ENCODE data around the gene C14orf180.

Gene C14orf180

DNA sequence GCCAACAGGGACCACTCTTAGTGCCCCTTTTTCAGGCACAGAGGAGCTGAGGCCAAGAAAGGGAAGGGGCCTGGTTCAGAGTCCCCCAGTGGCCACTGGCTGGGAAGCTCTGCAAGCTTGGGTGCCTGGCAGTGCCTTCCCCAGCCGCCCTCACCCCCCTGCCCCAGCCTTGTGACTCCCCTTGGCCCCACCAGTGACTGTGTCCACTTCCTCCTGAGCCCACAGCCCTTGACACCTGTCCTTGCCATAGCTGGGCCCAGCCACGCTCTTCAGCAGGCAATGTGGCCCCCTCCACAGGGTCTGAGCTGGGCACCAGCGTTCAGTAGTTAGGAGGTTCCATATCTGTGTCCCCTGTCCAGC, 19.0 kb upstream of the C14orf180 start:
- in situ Hi-C loops (cut with HindIII; ENCODE audit: low sequenced_read_pairs), result no loop called here

DNA sequence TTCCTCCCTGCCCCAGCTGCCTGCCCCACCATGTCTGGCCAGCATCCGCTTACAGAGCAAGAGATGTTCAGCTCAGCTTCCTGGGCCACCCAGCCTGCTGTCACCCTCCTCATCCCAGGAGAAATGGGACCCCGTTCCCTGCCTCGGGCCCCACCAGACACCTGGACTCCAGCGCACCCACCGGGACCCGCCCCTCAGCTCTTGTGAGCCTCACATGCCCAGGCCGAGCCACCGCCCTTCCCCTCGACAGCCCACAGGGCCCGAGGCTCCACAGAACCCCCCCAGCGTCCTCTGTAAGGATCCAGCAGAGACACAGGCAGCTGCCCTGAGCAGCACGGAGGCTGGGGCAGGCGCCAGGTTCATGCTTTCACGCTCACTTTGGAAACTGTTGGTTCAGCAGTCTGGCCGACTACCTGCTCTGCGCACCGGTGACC, 18.4 kb upstream of the C14orf180 start:
- in situ Hi-C loops (cut with HindIII; ENCODE audit: low sequenced_read_pairs), result no loop called here

DNA sequence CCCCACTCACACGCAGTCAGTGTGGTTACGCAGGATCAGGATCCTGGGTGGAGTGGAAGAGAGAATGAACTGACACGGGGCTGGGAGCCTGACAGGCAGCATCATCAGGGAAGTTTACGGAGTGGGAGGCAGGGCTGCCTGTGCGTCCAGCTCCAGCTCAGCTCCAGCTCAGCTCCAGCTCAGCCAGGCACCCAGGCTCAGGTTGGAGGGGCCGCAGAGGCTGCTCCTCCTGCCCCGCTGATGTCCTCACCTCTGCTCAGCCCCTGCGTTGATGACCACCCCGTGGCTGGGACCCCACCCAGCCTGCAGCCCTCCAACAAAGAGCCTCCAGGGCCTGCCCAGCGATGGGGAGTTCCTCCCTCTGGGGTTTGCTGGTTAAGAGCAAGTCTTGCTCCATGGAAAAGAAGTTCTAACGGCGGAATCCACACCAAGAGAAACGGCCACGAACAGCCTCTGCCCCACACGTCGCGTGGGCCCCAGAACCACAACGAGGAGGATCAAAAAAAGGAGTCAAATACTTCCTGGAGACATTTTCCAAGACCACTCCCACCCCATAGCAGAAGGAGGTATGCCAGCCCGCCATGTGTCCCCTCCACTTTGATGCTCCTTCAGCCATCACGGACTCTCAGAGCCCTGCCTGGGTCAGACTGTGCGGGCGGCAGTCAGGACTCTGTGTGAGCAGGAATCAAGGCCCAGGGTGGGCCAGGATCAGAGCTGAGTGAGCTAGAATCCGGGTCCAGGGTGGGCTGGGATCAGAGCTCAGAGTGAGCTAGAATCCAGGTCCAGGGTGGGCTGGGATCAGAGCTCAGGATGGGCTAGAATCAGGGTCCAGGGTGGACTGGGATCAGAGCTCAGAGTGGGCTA, 17.7 kb upstream of the C14orf180 start:
- in situ Hi-C loops (cut with HindIII; ENCODE audit: low sequenced_read_pairs), result no loop called here

DNA sequence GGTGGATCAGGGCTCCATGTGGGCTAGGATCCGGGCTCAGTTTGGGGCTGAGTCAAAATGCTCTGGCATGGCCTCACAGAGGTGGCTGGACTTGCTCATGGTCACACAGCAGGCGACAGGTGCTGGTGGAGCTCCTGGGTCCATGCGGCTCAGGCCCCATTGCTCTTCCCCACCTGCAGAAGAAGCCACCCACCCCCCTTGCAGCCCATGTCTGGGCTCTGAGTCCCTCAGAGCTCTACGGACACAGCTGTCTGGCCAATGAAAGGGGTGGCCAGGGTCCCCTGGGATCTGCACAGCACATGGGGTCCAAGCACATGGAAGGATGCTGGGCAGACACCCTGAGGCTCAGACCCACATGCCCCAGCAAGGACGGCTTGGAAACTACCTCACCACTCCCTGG, 17.0 kb upstream of the C14orf180 start:
- in situ Hi-C loops (cut with HindIII; ENCODE audit: low sequenced_read_pairs), result no loop called here

DNA sequence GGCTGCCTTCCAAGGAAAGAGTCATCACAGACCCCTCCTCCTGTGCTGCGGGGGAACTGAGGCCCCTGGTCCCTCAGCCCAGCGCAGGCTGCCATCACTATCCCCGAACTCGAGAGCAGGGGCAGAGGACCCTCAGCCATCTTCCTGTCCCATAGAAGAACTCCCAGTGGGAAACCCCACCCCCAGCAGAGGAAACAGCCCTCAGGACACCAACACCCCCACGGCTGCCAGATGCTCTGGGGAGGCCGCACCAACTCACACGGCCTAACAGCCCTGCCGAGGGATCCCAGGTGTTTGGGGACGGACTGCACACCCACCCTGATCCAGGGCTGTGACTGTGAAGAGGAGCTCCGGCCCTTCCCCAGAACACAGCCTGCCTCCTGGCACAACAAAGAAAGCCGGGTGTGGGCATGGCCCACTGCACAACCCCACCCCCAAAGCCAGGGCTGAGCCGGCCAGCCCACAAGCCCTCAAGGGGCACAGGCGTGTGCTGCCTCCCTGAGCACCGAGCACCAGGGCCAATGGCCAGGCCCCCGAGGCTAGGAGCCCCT, 16.3 kb upstream of the C14orf180 start:
- in situ Hi-C loops (cut with HindIII; ENCODE audit: low sequenced_read_pairs), result no loop called here

DNA sequence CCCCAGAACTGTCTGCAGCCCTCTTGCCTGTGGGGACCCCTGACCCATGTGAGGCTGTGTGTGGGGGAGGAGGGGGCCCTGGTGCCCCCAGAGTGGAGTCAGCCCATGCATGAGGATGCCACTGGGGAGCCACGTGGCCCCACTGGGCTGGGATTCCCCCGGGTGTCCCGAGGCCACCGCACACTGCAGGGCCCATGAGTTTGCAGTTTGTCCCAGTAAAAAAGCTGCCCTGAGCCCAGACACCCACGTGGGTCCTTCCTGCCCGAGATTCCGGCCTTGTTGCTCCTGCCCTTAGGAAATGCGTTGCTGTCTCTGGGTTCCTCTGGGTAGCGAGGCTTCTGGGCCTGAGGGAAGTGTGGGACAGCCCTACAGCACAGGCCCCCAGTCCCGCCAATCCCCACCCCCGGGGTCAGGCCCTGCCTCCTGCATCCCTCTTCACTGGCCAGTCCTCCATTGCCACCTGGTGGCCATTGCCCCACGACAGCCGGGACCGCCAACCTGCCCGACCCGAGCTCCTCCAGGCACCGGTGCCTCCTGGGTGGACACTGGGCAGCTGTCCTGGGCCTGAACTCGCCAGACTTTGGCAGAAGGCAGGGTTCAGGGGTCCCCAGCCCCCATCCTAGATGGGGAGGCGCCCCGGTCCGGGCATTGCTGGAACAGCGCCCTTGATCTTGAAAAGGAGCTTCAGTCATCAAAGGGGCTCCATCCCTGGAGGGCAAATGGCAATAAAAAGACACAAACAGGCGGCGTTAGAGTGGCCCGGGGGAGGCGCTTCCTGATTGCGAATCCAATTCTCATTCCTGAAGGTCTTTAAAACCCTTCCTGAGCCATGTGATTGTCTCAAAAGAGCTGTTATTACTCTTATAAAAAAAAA, 15.6 kb upstream of the C14orf180 start:
- in situ Hi-C loops (cut with HindIII; ENCODE audit: low sequenced_read_pairs), result no loop called here

DNA sequence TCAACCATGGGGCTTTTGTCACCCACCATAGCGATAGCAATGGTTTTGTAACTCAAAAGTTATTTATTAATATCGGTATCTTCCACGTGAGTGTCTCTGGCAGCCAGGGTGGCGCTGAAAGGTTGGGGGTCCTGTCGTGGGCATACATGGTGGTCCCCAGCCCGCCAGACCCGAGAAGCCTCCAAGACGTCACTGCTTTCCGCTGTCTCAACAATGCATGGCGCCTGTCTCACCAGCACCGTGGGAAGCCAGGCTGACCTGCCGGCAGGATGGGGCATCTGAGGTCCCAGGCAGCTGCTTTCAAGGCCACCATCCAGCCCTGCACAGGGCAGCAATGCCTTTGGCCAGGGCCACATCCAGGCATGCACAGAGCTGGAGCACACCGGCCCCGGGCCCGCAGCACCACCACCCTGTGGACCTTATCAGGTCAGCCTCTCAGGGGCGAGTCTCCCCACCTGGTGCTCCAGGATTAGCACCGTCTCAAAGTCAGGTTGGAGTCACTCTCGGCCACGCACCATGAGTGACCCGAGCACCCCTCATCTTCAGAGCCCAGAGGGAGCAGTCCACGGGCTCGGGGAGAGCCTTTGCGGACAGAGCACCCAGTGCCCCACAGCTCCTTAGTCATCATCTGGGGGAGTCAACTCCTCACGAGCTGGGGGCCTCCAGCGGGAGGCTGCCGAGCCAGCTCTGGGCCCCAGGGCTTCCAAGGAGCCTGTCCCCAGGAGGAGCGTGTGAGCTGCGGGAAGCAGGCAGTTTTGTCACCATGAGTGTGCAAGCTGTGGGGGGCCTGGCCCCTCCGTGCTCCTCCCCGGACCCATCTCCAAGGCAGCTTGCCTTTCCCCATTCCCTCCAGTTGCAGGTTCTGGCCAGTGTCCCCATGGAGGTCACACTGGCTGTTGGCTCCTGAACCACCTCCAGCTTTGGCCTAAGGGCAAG, 14.6 kb upstream of the C14orf180 start:
- in situ Hi-C loops (cut with HindIII; ENCODE audit: low sequenced_read_pairs), result no loop called here

DNA sequence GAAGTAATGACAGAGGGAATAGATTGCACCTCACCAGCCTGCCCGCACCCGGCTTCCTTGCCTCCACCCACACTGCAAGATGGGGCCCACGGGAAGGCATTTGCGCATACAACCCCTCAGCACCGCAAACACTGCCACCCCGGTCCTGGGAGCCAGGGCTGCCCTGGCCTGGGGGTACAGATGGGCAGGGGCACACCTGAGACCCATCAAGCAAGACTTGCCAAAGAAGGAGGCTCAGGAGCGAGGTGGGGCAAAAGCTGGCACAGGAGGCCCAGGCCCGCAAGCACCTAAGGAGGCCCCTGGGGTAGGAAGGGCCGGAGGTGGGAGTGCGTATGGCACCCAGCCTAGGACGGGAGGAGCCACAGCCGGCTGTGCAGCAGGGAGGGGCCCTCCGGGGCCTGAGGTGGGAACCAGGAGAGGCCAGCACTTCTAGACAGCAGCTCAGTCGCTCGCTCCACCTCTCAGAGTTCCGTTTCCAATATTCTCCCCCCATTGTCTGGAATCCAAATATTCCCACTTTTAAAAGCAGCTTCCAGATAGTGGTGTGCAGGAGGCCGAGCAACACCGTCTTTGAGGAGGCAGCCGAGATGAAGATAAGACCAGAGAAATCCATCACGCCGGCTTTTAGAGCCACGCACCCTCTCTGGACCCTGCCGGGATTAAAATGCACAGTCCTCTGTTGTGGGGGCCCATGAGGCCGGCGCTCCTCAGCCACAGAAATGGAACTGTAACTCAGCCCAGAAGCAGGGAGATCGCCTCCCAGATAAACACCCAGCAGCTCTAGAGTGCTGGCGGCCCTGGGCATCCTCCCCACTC, 12.2 kb upstream of the C14orf180 start:
- in situ Hi-C loops (cut with HindIII; ENCODE audit: low sequenced_read_pairs), result no loop called here

DNA sequence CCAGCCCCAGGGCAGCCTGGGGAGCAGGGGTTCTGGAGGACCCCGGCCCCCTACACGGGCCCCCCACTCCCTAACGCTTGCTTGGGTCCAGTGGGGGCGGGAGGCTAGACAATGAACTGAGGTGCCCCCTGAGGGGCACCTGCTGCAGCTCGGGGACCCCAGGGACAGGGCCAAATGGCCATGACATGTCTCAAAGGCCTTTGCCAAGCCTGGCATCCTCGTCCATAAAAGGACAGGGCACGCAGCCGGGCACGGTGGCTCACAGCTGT, 11.7 kb upstream of the C14orf180 start:
- in situ Hi-C loops (cut with HindIII; ENCODE audit: low sequenced_read_pairs), result no loop called here

DNA sequence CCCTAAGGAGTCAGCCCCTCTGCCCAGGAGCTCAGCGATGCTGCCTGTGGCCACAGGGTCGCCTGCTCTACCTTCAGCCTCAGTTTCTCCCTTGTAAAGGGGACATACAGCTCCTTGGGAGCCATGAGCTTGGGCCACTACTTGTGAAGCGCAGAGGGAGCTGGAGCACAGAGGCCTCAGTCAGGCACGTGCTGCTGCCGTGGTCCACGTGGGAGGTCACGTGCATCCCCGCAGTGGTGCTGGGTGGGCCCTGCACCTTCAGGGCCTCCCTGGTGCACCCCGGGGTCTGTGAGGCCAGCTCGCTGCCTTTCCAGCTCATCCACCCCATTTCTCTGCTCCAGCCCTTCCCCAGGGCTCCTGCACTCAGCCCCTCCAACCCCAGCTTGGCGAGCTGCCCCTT, 10.9 kb upstream of the C14orf180 start:
- in situ Hi-C loops (cut with HindIII; ENCODE audit: low sequenced_read_pairs), result no loop called here

DNA sequence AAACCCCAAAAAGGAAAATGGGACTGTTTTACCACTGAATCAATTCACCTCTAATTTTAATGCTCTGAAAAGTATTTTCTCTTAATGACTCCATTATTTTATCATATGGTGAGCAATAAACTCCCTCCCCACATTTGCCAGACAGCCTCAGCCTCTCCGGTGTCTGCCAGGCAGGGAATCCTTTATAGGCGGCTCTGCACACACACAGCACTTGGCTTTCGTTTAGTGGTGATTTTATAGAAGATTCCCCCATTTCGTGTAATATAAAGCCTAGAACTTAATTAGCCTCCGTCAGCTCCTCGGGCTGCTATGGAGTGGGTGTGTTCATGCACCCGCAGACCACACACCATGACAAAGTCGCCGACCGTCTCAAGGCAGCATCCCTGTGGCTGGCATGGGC, 10.1 kb upstream of the C14orf180 start:
- in situ Hi-C loops (cut with HindIII; ENCODE audit: low sequenced_read_pairs), result no loop called here

DNA sequence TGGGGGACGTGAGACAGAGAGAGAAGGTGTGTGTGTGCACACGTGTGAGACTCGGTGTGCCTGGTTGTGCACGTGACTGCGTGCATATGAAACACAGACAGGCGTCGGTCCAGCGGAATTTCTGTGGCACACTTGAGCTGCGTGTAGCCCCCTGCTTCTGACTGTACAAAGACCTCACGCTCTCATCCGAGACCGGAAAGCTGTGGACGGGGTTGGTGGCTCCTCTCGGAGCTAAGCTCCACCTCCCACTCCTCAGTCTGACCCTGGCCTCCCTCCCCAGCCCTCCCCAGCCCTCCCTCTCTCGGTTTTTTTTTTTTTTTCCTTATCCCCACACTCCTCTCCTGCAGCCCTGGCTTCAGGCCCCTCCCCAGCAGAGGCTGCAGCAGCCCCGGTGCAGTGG, 8.3 kb upstream of the C14orf180 start:
- in situ Hi-C loops (cut with HindIII; ENCODE audit: low sequenced_read_pairs), result no loop called here

DNA sequence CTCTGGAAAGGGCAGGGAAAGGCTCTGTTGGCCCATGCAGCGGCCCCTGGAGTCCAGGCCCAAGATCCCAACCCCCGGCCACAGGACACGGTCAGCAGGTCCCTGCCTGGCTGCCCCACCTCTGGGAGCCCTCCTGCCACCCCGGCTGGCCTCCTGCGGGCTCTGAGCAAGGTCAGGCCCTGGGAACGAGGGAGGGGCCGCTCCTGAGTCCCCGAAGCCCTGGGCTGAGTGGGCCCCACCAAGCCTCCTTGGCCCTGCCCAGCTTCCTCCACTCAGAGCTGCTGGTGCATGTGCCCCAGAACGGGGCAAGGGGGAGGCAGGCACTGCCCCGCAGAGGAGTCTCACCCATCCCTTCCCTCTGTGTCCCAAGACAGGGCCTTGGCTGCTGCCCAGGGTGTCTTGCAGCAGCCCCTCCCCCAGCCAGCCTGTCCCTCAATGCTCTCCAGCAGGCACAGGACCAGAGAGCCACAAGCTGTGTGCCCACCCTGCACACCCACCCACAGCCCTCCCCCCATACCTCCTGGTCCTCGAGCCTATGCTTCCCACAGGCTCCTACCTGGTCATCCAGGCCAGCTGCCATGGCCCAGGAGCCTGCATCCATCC, 7.4 kb upstream of the C14orf180 start:
- in situ Hi-C loops (cut with HindIII; ENCODE audit: low sequenced_read_pairs), result no loop called here

DNA sequence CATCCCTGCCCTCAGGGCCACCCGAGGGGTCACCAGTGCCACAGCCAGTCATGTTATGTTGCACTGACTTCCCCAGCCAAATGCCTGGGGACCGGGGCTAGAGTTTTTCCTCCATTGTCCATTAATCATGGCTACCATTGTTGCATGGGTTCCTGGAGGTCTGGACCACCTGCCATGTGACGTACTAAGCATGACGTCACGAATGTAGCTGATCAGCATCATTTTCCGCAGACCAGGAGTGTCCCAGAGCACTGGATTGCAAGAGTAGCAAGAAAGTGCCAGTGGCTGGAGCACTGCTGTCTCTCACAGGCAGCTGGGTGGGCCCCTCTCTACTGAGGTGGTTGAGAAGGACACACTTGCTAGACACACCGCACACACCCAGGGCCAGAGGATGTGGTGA, 6.9 kb upstream of the C14orf180 start:
- in situ Hi-C loops (cut with HindIII; ENCODE audit: low sequenced_read_pairs), result no loop called here

DNA sequence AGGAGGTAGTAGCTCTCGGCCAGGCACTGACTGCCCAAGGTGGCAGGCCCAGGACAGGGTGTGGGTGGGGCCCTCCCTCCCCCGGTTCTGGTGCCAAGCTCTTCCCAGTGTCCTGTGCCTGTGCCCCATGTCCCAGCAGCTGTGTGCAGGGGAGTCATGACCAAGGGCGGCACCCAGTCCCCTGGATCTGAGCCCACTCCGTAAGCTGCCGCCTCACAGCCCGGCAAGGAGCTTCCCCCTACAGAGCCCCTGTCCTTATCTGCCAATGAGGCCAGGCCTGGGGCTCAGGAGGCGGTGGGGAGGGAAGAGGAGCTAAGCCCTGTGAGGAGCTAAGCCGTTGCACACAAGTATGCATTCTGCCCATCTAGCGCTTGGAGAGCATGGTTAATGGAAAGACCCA, 5.6 kb upstream of the C14orf180 start:
- in situ Hi-C loops (cut with HindIII; ENCODE audit: low sequenced_read_pairs), result no loop called here

DNA sequence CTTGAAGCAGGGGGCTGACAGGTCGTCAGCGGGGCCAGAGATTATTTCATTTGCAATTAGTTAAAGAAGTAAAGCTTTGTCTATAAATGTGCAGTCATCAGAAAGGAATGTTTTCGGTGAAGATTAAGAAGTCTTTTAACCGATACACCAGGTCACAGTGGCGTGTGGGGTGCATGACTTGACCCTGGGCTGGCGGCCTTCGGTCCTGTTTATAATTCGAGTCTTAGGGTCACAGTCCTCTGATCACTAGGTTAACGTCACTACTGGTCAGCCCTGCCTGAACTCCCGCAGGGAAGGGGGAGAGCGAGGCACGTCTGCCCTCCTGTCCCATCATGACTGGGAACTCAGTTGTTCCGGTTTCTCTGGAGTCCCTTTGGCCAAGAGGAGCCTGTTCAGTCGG, 5.0 kb upstream of the C14orf180 start:
- in situ Hi-C loops (cut with HindIII; ENCODE audit: low sequenced_read_pairs), result no loop called here

DNA sequence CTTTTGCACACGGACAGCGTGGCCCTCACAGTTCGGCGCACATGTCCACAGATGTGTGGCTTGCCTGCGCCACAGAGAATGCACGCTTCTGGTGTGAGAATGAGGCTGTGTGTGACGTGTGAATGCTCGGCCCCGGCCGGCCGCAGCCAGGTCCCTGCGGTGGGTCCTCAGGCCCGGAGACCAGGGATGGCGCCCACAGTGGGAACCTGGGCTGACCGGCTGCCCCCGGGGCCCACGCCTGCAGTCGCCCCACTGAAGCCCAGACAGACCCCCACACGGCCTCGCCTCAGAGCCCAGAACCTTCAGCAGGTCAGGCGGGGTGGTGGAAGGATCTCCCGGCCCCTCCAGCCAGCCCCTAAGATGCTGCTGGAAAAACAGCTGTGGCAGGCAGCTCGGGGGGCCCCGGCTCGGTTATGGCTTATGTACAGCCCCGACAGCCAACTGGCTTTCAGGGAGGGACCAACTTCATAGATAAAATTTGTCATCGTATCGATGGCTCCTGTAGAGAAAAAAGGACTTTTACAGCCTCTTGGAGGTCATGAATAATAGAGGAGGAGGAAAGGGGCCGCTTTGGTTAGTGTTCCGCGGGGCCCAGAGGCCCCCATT, 4.5 kb upstream of the C14orf180 start:
- in situ Hi-C loops (cut with HindIII; ENCODE audit: low sequenced_read_pairs), result no loop called here

DNA sequence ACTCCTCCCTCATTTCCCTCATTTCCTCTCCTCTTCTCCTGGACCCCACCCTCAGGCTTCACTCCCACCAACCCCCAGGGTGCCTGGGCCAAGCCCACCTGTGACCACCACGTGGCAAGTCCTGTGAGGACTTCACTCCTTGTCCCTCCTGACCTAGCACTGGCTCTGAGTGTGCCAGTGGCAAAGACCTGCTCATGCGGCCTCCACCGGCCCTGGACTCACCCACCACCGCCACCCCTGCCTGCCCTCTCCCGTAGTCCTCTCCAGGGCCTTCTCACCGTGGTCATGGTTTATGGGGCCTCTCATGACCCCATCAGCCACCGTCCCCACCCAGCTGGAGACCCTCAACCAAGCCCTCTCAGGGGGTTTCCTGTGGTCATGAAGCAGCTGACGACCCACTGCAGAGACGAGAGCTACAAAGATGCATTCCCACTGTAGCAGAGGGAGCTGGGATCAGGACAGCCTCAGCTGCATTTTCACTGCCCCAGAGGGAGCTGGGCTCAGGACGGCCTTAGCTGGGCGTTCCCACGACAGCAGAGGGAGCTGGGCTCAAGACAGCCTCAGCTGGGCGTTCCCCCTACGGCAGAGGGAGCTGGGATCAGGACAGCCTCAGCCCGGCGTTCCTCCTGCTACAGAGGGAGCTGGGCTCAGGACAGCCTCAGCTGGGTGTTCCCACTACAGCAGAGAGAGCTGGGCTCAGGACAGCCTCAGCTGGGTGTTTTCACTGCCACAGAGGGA, 3.2 kb upstream of the C14orf180 start:
- in situ Hi-C loops (cut with HindIII; ENCODE audit: low sequenced_read_pairs), result no loop called here

DNA sequence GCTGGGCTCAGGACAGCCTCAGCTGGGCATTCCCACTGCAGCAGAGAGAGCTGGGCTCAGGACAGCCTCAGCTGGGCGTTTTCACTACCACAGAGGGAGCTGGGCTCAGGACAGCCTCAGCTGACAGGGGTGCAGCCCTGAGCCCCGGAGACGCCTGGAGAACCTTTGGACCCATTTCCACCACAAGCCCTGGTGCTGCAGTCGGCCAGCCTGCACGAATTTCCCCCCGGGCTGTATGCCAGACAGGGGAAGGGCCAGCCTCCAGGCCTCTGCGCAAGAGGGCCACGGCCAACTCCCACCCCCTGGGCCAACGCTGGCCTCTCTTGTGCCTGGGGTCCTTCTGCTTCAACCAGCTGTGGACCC, 2.6 kb upstream of the C14orf180 start:
- in situ Hi-C loops (cut with HindIII; ENCODE audit: low sequenced_read_pairs), result no loop called here
